WTC11 (cell line): ENCODE measurements around the gene RGS17.

Experiments
- CBFB ChIP-seq: sonication (generic); formaldehyde crosslinking; IDR thresholded peaks from 2 replicates; pipeline ENCODE4 v1.8.1; 2022; ENCODE audit warnings: mild to moderate bottlenecking, low read depth, missing genetic modification reagents
- FOXJ3 ChIP-seq: sonication (generic); formaldehyde crosslinking; IDR thresholded peaks from 2 replicates; pipeline ENCODE4 v1.9.0; 2021; ENCODE audit warnings: missing genetic modification reagents, mild to moderate bottlenecking, borderline replicate concordance
- GRHL2 ChIP-seq: fragments of 250-450 bp; sonication (Bioruptor Pico); IDR thresholded peaks from 2 replicates; pipeline ENCODE4 v1.8.0; 2022; ENCODE audit warnings: mild to moderate bottlenecking, moderate library complexity; ENCODE audit not compliant: insufficient replicate concordance, severe bottlenecking
- JUN ChIP-seq: sonication (generic); formaldehyde crosslinking; IDR thresholded peaks from 2 replicates; pipeline ENCODE4 v1.8.0; 2023; ENCODE audit warnings: mild to moderate bottlenecking, missing genetic modification reagents
- TCF7 ChIP-seq: sonication (generic); formaldehyde crosslinking; IDR thresholded peaks from 2 replicates; pipeline ENCODE4 v1.8.0; 2022; ENCODE audit warnings: mild to moderate bottlenecking, low read depth, missing genetic modification reagents, moderate library complexity
- ZNF416 ChIP-seq: fragments of 250-450 bp; sonication (Bioruptor Pico); IDR thresholded peaks from 2 replicates; pipeline ENCODE4 v1.9.0; 2021; ENCODE audit warnings: mild to moderate bottlenecking, inconsistent platforms
- TF ChIP-seq, protein P1 (sequence below): fragments of 200-600 bp; IDR thresholded peaks from 2 replicates; pipeline ENCODE4 v1.8.0; 2022; ENCODE audit warnings: antibody characterized with exemption
- TF ChIP-seq, protein P2 (sequence below): sonication (generic); formaldehyde crosslinking; IDR thresholded peaks from 2 replicates; pipeline ENCODE4 v1.8.1; 2022; ENCODE audit warnings: missing genetic modification reagents, borderline replicate concordance
- TF ChIP-seq, protein P3 (sequence below): sonication (generic); formaldehyde crosslinking; IDR thresholded peaks from 2 replicates; pipeline ENCODE4 v1.8.1; 2022; ENCODE audit warnings: low read depth, missing genetic modification reagents, borderline replicate concordance

DNA sequence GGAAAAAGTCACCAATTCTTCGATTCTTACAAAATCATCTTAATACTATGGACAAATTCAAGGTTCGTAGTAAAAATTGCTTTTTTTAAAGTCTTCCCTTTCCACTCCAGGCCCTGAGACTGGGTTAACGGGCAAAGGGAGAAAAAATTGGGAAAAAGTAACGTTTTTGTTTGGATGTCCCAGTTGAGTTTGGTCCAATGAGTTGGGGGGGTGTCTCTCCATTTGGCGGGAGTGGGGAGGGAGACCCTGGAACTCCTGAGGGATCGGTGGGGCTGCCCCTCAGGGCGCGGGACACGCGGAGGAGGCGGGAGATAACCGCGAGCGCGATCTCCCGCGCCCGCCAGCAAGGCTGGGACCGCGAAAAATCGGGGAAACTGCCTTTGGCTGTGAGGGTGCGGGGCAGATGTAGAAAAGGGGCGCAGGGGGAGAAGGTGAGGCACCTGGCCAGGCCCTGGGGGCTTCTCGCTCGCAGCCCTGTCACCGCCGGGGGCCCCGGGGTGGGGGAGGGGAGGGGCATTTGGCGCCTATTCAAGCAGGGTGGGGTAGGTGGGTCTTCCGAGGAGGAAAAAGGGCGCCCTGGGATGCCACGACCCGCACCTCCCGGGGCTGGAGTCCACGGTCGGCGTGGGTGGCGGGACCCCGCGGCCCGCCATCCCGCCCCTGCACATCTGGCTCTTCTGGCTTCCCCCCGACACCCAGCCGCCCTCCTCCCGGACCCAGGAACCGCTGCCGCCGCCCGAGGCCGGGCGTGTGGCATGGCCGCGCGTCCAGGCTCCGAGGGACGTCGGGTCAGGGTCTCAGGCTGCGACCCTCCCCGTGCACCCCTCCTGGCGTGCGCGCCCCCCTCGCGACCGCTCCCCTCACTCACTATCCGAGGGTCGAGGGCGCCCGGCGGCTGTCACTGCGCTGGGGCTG is 148.8 kb downstream of the RGS17 start:
- TF ChIP-seq TCF7 (CRISPR knock-in tag): no peak
- peak; percentile 27; the same call in 1 of the 2 replicates for TF ChIP-seq JUN (CRISPR knock-in tag)
- TF ChIP-seq CBFB (CRISPR knock-in tag): no peak
- TF ChIP-seq, protein P1, sequence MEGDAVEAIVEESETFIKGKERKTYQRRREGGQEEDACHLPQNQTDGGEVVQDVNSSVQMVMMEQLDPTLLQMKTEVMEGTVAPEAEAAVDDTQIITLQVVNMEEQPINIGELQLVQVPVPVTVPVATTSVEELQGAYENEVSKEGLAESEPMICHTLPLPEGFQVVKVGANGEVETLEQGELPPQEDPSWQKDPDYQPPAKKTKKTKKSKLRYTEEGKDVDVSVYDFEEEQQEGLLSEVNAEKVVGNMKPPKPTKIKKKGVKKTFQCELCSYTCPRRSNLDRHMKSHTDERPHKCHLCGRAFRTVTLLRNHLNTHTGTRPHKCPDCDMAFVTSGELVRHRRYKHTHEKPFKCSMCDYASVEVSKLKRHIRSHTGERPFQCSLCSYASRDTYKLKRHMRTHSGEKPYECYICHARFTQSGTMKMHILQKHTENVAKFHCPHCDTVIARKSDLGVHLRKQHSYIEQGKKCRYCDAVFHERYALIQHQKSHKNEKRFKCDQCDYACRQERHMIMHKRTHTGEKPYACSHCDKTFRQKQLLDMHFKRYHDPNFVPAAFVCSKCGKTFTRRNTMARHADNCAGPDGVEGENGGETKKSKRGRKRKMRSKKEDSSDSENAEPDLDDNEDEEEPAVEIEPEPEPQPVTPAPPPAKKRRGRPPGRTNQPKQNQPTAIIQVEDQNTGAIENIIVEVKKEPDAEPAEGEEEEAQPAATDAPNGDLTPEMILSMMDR: no peak
- TF ChIP-seq, protein P2, sequence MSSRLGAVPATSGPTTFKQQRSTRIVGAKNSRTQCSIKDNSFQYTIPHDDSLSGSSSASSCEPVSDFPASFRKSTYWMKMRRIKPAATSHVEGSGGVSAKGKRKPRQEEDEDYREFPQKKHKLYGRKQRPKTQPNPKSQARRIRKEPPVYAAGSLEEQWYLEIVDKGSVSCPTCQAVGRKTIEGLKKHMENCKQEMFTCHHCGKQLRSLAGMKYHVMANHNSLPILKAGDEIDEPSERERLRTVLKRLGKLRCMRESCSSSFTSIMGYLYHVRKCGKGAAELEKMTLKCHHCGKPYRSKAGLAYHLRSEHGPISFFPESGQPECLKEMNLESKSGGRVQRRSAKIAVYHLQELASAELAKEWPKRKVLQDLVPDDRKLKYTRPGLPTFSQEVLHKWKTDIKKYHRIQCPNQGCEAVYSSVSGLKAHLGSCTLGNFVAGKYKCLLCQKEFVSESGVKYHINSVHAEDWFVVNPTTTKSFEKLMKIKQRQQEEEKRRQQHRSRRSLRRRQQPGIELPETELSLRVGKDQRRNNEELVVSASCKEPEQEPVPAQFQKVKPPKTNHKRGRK (CRISPR knock-in tag): no peak
- no peak for TF ChIP-seq ZNF416
- TF ChIP-seq FOXJ3 (CRISPR knock-in tag): no peak
- TF ChIP-seq, protein P3, sequence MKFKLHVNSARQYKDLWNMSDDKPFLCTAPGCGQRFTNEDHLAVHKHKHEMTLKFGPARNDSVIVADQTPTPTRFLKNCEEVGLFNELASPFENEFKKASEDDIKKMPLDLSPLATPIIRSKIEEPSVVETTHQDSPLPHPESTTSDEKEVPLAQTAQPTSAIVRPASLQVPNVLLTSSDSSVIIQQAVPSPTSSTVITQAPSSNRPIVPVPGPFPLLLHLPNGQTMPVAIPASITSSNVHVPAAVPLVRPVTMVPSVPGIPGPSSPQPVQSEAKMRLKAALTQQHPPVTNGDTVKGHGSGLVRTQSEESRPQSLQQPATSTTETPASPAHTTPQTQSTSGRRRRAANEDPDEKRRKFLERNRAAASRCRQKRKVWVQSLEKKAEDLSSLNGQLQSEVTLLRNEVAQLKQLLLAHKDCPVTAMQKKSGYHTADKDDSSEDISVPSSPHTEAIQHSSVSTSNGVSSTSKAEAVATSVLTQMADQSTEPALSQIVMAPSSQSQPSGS (CRISPR knock-in tag): no peak
- TF ChIP-seq GRHL2 (CRISPR knock-in tag): no peak
